Smooth muscle cell (in vitro differentiated cells): ENCODE results near the gene SPRYD7. TPM values are rescaled to one million over a fixed set of nuclear protein-coding genes. Genes with fewer than 3 reads are reported as not detected.
"Not testable (repeated sequence)": the region's sequence is repeated elsewhere in the genome, so short reads cannot be mapped to it uniquely, and the experiment has no call there.

ENCODE experiments used
- DNase-seq: peaks from one replicate; lab custom pipeline; 2025; ENCODE audit not compliant: unreplicated experiment; lab: John Stamatoyannopoulos, UW
- H2AFZ ChIP-seq: fragments of 200-600 bp; sonication (generic); 2 replicates; pipeline ENCODE4 v1.6.0; 2016; ENCODE audit warnings: antibody characterized with exemption, low read depth, mild to moderate bottlenecking
- H3F3A ChIP-seq: fragments of 200-600 bp; sonication (generic); 2 replicates; pipeline ENCODE4 v1.6.0; 2017; ENCODE audit warnings: antibody characterized with exemption, low read depth
- H3K27ac ChIP-seq: fragments of 200-600 bp; sonication (generic); 2 replicates; pipeline ENCODE4 v1.5.1; 2016; ENCODE audit warnings: low read depth, mild to moderate bottlenecking
- H3K27me3 ChIP-seq: fragments of 200-600 bp; sonication (generic); 2 replicates; pipeline ENCODE4 v1.6.1; 2016; ENCODE audit warnings: low read depth, mild to moderate bottlenecking
- H3K36me3 ChIP-seq: fragments of 200-600 bp; sonication (generic); 2 replicates; pipeline ENCODE4 v1.5.1; 2016; ENCODE audit warnings: low read depth
- H3K4me1 ChIP-seq: fragments of 200-600 bp; sonication (generic); 2 replicates; pipeline ENCODE4 v1.5.1; 2016; ENCODE audit warnings: low read depth
- H3K4me2 ChIP-seq: fragments of 200-600 bp; sonication (generic); 2 replicates; pipeline ENCODE4 v1.6.0; 2016; ENCODE audit warnings: mild to moderate bottlenecking
- H3K4me3 ChIP-seq: fragments of 200-600 bp; sonication (generic); 2 replicates; pipeline ENCODE4 v1.5.1; 2016; ENCODE audit warnings: mild to moderate bottlenecking
- H3K79me2 ChIP-seq: fragments of 200-600 bp; sonication (generic); 2 replicates; pipeline ENCODE4 v1.6.0; 2016; ENCODE audit warnings: low read depth, mild to moderate bottlenecking
- H3K9ac ChIP-seq: fragments of 200-600 bp; sonication (generic); 2 replicates; pipeline ENCODE4 v1.6.0; 2016; ENCODE audit warnings: low read depth
- H3K9me3 ChIP-seq: fragments of 200-600 bp; sonication (generic); replicated peaks from 2 replicates; pipeline ENCODE4 v1.5.1; 2016; ENCODE audit warnings: low read depth
- H4K20me1 ChIP-seq: fragments of 200-600 bp; sonication (generic); 2 replicates; pipeline ENCODE4 v1.6.0; 2016; ENCODE audit warnings: low read depth
- CTCF ChIP-seq: fragments of 200-600 bp; sonication (generic); IDR thresholded peaks from 2 replicates; pipeline ENCODE4 v1.5.1; 2017; ENCODE audit warnings: borderline replicate concordance, mild to moderate bottlenecking, antibody characterized with exemption; ENCODE audit not compliant: insufficient read depth, poor library complexity, severe bottlenecking
- WGBS: methylation state at CpG from one replicate; pipeline ENCODE4 v1.1.7; 2016; ENCODE audit warnings: low lambda C conversion rate; 5-methylcytosine and 5-hydroxymethylcytosine counted together
- polyA plus RNA-seq: library from polyadenylated mRNA; unstranded; fragments of >200 nt; fragmentation: Nextera tagmentation; extraction: Ambion mirVana; gene quantifications from 2 replicates; pipeline ENCODE4 v1.2.1, GENCODE V29; 2016
- total RNA-seq: library from RNA; depleted of rRNA; stranded (reverse); fragments of >200 nt; gene quantifications from 2 replicates; pipeline ENCODE4 v1.2.3, GENCODE V29; 2014

Gene SPRYD7
- total and polyA plus RNA-seq, 2 experiments from 2014 or later, result 8.1 to 16.1 TPM

DNA sequence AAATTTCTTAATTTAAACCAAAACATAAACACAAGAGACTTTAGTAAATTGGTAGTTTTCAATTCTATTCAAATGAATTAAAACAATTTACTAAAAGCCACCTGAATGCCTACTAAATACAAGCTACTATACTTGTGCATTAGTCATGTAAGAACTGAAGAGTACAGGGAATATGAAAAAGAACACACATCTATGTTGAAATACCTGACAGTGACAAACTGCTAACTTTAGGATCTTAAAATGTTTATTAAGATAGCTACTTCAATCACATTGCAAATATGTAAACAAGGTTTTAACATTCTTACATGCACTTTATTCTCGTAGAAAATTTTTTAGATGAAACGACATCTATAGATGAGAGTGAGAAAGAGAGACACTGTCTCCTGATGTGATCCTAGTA is 4.1 kb downstream of the SPRYD7 start:
- no peaks in the 10 kb centered on the region for H3F3A ChIP-seq
- H3K27ac ChIP-seq, result no peak overlapping the region
- H3K27me3 ChIP-seq, result no peaks in the 10 kb centered on the region
- no peaks in the 10 kb centered on the region for H3K9me3 ChIP-seq
- H4K20me1 ChIP-seq, result peaks cover 18% of the 10 kb centered on the region
- DNase-seq, result no peak
- H3K36me3 ChIP-seq, result no peaks in the 10 kb centered on the region
- peaks cover 18% of the 10 kb centered on the region for H3K79me2 ChIP-seq
- TF ChIP-seq CTCF, result no peak
- peaks cover 10% of the 10 kb centered on the region for H3K4me1 ChIP-seq
- H3K4me3 ChIP-seq, result no peak overlapping the region
- WGBS, result 89% methylated on average over 2 of the region's 2 CpGs
- H3K4me2 ChIP-seq, result no peak overlapping the region
- no peak overlapping the region for H2AFZ ChIP-seq
- no peak overlapping the region for H3K9ac ChIP-seq

DNA sequence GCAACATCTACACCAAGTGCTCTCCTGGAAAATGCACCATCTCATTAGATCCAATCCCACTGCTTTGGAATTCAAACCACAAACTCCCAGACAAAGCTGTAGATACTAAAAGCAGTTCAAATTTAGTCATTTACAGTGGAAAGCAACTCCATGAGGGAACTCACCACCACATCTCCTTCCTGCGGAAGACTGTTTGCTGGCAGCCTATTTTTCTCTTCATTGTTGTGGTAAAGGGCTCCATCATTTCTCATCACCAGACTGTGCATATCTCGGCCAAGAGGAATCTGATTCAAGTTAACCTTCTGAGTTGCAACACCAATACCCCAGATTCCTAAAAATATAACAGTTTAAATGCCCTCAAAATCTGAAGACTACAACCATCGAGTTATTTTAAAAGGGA is 8.4 kb downstream of the SPRYD7 start:
- H3K79me2 ChIP-seq, result peaks cover 8% of the 10 kb centered on the region
- H3K9me3 ChIP-seq, result no peaks in the 10 kb centered on the region
- no peak overlapping the region for H3K27ac ChIP-seq
- no peaks in the 10 kb centered on the region for H3K4me1 ChIP-seq
- TF ChIP-seq CTCF, result no peak
- H3K4me3 ChIP-seq, result no peak overlapping the region
- 88% methylated on average over 3 of the region's 3 CpGs for WGBS
- no peaks in the 10 kb centered on the region for H3F3A ChIP-seq
- DNase-seq, result no peak
- peaks cover 12% of the 10 kb centered on the region for H3K36me3 ChIP-seq
- H3K27me3 ChIP-seq, result no peaks in the 10 kb centered on the region
- H2AFZ ChIP-seq, result no peak overlapping the region
- peaks cover 4% of the 10 kb centered on the region for H4K20me1 ChIP-seq
- no peak overlapping the region for H3K9ac ChIP-seq
- no peak overlapping the region for H3K4me2 ChIP-seq

GRCh38 chr13:49925881-49926418 is 10.2 kb downstream of the SPRYD7 start:
- H3K4me1 ChIP-seq, result no peaks in the 10 kb centered on the region
- 94% methylated on average over 2 of the region's 2 CpGs for WGBS
- no peaks in the 10 kb centered on the region for H3K79me2 ChIP-seq
- H3K9ac ChIP-seq, result no peak overlapping the region
- no peak overlapping the region for H3K4me3 ChIP-seq
- no peaks in the 10 kb centered on the region for H3K27me3 ChIP-seq
- H3K27ac ChIP-seq, result no peak overlapping the region
- no peak for DNase-seq
- H2AFZ ChIP-seq, result no peak overlapping the region
- no peaks in the 10 kb centered on the region for H3F3A ChIP-seq
- TF ChIP-seq CTCF, result no peak
- no peaks in the 10 kb centered on the region for H4K20me1 ChIP-seq
- H3K9me3 ChIP-seq, result no peaks in the 10 kb centered on the region
- H3K4me2 ChIP-seq, result no peak overlapping the region
- peaks cover 21% of the 10 kb centered on the region for H3K36me3 ChIP-seq

- TF ChIP-seq CTCF, result no peak
- Histone ChIP-seq H4K20me1 (no peaks in the 10 kb centered on the region), H3K36me3 (peaks cover 28% of the 10 kb centered on the region)
Observed at GRCh38 chr13:49922301-49922700, 13.8 kb downstream of the SPRYD7 start.

GRCh38 chr13:49920969-49921368 is 15.2 kb downstream of the SPRYD7 start:
- not testable (repeated sequence) for H3F3A ChIP-seq, H2AFZ ChIP-seq, H3K4me1 ChIP-seq, DNase-seq, H3K27me3 ChIP-seq, H3K4me2 ChIP-seq, H3K4me3 ChIP-seq, H3K9me3 ChIP-seq, H3K9ac ChIP-seq, H3K27ac ChIP-seq, H4K20me1 ChIP-seq, H3K79me2 ChIP-seq
- 99% methylated on average over 4 of the region's 4 CpGs for WGBS
- H3K36me3 ChIP-seq, result peaks cover 21% of the 10 kb centered on the region

More at GRCh38 chr13:49922301-49922700, 13.8 kb downstream of the SPRYD7 start:
- Histone ChIP-seq H2AFZ (no peak overlapping the region), H3K9me3 (no peaks in the 10 kb centered on the region), H3F3A (no peaks in the 10 kb centered on the region), H3K4me2 (no peak overlapping the region), H3K4me3 (no peak overlapping the region), H3K9ac (no peak overlapping the region), H3K27me3 (no peaks in the 10 kb centered on the region), H3K79me2 (no peaks in the 10 kb centered on the region), H3K27ac (no peak overlapping the region), H3K4me1 (no peaks in the 10 kb centered on the region)
- no peak for DNase-seq

DNA sequence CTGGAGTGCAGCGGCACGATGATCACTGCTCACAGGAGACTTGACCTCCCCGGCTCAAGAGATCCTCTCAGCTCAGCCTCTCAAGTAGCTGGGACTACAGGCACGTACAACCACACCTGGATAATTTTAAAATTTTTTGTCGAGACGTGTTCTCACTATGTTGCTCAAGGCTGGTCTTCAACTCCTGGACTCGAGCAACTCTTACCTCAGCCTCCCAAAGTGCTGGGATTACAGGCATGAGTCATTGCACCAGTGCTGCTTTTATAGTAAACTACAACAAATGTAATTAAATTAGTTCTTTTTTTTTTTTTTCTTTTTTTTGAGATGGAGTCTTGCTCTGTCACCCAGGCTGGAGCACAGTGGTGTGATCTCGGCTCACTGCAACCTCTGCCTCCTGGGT is 18.0 kb downstream of the SPRYD7 start:
- not testable (repeated sequence) for H3K4me1 ChIP-seq, H3F3A ChIP-seq, H3K4me3 ChIP-seq, H2AFZ ChIP-seq, DNase-seq, H3K79me2 ChIP-seq, H3K27me3 ChIP-seq, H3K9me3 ChIP-seq, H3K27ac ChIP-seq, H3K4me2 ChIP-seq, H3K9ac ChIP-seq, H4K20me1 ChIP-seq
- 93% methylated on average over 8 of the region's 8 CpGs for WGBS
- peaks cover 16% of the 10 kb centered on the region for H3K36me3 ChIP-seq
